HG02588 (cell line): ENCODE measurements around the gene VASH2.
"Not testable (repeated sequence)": the region's sequence is repeated elsewhere in the genome, so short reads cannot be mapped to it uniquely, and the experiment has no call there.

Experiments used
- ATAC-seq: cut with Tn5 transposase; IDR thresholded peaks from one replicate; pipeline ENCODE4 v1.9.1; 2021; ENCODE audit warnings: mild to moderate bottlenecking, moderate library complexity; ENCODE audit not compliant: unreplicated experiment

VASH2 gene

GRCh38 chr1:212977781-212978645 is 27.7 kb downstream of the VASH2 start:
- peak; percentile 33 for ATAC-seq

- ATAC-seq = peak; percentile 78
Measured at GRCh38 chr1:212979340-212980122, 29.2 kb downstream of the VASH2 start.

- peak; percentile 1 for ATAC-seq
Measured at GRCh38 chr1:212980123-212980785, 29.9 kb downstream of the VASH2 start.

GRCh38 chr1:212981025-212981495 is 30.7 kb downstream of the VASH2 start:
- no peak for ATAC-seq

- peak; percentile 38 for ATAC-seq
Measured at GRCh38 chr1:212981571-212982328, 31.4 kb downstream of the VASH2 start.

- ATAC-seq = no peak
Measured at GRCh38 chr1:212982430-212983152, 32.2 kb downstream of the VASH2 start.

GRCh38 chr1:212983482-212983881 is 33.1 kb downstream of the VASH2 start:
- ATAC-seq = no peak

GRCh38 chr1:212984522-212985291 is 34.4 kb downstream of the VASH2 start:
- ATAC-seq = no peak

- no peak for ATAC-seq
Measured at GRCh38 chr1:212986551-212986950, 36.2 kb downstream of the VASH2 start.

GRCh38 chr1:212987702-212988322 is 37.5 kb downstream of the VASH2 start:
- ATAC-seq = no peak

GRCh38 chr1:212990276-212990675 is 39.9 kb downstream of the VASH2 start:
- no peak for ATAC-seq

GRCh38 chr1:212993960-212994359 is 43.6 kb downstream of the VASH2 start:
- not testable (repeated sequence) for ATAC-seq

- ATAC-seq = no peak
Measured at GRCh38 chr1:212994926-212995325, 44.6 kb downstream of the VASH2 start.

GRCh38 chr1:213003256-213003655 is 52.9 kb downstream of the VASH2 start:
- ATAC-seq = no peak

GRCh38 chr1:213008564-213008963 is 58.2 kb downstream of the VASH2 start:
- peak; percentile 82 for ATAC-seq

- no peak for ATAC-seq
Measured at GRCh38 chr1:213014642-213015041, 64.3 kb downstream of the VASH2 start.

GRCh38 chr1:213015099-213016050 is 65.0 kb downstream of the VASH2 start, which contains the start of gene ANGEL2:
Gene ANGEL2 (minus strand): TSS chr1:213015867. CDS start chr1:213015671, 196 bp downstream.
- peak; percentile 93 for ATAC-seq
